Astrocyte (in vitro differentiated cells and primary cell): Measurements from ENCODE around the gene CFC1.
"Not testable (repeated sequence)": the region's sequence is repeated elsewhere in the genome, so short reads cannot be mapped to it uniquely, and the experiment has no call there.

ENCODE experiments used
- CTCF ChIP-seq: IDR thresholded peaks from 2 replicates; pipeline ENCODE4 v1.5.1; 2011; ENCODE audit warnings: low read depth, mild to moderate bottlenecking, inconsistent platforms, low read length, moderate library complexity; ENCODE audit not compliant: insufficient read depth
- EZH2 ChIP-seq: IDR thresholded peaks from 2 replicates; pipeline ENCODE4 v1.6.1; 2012; ENCODE audit warnings: mild to moderate bottlenecking, low read length, inconsistent platforms; ENCODE audit not compliant: insufficient read depth

GRCh38 chr2:130599393-130599792, at the start of gene CFC1:
- TF ChIP-seq CTCF, EZH2: not testable (repeated sequence)
